Hematopoietic multipotent progenitor cell treated with erythropoietin and hydrocortisone succinate and interleukin-3 and kit ligand, for 15 days (in vitro differentiated cells): Measurements from ENCODE around the gene PLA2G2C.

Experiments used
- DNase-seq: peaks from one replicate; pipeline ENCODE4 v3.0.0-alpha.2; 2015; ENCODE audit warnings: low spot score

The PLA2G2C gene

DNA sequence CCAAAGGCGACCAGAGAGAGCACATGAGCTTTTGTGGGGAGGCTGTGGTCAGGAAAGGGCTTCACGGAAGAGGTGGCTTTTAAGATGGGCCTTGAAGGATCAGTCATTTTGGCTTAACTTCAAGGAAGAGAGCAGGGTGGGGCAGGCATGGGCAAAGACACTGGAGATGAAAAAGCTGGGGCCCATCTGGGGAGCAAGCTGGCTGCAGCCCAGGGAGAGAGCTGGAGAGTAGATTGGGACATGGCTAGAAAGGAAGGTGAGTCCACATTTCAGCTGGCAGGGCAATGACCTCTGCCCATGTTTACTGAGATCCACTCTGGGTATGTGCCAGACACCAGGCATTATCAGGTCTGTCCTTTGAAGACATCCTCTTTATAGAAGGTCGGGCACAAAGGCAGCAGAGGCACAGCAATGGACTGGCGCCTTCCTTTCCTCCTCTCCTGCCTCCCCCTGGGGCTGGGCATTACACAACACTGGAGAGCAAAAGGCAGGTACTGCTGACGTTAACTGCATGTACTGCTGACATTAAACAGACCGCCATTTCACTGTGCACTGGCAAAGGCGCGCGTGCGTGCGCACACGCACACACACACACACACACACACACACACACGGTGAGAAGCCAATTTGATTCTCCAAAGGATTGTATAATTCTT lies 2.6 kb downstream of the PLA2G2C start:
- peak; percentile 36 for DNase-seq

DNA sequence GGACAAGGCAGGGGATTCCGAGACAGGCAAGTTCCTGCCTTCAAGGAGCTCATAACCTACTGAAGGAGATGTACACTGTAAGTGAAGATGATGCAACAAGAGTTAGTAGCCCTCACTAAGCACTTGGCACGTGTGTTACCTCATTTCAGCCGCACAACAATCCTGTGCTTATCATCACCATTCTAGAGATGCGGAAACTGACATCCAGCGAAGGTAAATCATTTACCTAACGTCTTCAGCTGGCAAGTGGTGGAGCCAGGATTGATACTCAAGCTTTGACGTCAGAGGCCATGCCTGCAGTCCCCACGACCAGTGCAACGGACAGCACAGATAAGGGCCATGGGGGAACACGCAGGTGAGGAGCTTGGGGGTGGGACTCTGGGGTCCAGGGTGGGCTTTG lies 3.3 kb downstream of the PLA2G2C start:
- DNase-seq, result no peak

DNA sequence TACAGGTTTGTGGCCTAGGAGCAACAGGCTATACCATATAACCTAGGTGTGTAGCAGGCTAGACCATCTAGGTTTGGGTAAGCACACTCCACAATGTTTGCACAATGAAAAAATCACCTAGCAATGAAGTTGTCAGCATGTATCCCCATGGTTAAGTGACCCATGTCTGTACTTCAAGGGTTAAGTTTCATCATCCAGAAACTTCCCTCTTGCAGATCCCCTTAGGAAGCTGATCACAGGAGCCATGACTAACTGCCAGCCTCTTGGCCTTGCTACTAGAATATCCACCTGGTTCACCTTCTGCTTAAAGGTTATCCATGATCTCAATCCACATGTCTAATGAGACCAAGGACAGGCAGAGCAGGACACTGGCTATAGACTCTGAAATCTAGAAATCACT lies 3.9 kb downstream of the PLA2G2C start:
- DNase-seq, result no peak

DNA sequence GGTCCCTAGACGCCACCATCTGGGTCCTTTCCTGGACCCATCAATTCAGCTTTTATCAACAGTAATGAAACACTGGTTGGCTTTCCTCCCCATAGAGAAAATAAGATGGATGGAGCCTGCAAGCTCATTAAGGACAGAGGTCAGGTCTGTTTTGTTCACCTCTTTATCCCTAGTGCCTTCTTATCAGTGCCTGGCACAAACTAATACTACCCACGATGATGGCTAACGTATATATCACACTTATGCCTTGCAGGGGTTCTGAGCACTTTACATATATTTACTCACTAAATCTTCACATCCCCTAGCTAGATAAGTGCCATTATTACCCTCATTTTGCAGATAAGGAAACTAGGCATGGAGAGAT lies 5.5 kb downstream of the PLA2G2C start:
- no peak for DNase-seq

DNA sequence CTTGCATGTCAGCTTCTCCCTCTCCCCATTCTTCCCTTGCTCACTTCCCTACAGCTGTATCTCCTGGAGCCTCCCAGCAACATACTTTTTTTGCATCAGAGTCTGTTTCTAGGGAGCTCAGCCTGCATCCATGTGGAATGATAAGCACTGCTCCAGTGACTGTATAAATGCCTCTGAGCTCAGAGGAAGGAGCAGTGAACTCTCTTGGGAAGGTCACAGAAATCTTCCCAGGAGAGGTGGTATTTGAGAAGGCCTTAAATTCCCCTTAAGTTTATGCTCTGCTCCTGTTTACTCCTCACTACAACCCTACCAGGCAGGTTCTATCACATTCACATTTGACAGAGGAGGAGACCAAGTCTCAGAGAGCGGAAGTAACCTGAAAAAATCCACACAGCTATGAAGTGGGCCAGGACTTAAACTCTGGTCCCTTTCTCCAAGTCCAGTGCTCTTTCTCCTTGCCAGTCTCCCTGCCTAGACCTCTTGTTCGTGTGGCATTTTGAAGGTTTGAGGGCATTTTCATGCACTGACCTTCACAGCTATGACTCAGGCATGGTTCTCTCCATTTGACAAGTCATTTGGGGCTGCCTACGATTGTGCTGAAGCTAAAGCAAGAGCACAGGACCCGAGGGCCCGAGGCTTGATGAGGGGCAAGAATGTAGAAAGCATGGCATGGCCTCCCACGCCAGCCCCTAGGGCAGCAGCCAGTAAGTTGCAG lies 6.0 kb downstream of the PLA2G2C start:
- no peak for DNase-seq

DNA sequence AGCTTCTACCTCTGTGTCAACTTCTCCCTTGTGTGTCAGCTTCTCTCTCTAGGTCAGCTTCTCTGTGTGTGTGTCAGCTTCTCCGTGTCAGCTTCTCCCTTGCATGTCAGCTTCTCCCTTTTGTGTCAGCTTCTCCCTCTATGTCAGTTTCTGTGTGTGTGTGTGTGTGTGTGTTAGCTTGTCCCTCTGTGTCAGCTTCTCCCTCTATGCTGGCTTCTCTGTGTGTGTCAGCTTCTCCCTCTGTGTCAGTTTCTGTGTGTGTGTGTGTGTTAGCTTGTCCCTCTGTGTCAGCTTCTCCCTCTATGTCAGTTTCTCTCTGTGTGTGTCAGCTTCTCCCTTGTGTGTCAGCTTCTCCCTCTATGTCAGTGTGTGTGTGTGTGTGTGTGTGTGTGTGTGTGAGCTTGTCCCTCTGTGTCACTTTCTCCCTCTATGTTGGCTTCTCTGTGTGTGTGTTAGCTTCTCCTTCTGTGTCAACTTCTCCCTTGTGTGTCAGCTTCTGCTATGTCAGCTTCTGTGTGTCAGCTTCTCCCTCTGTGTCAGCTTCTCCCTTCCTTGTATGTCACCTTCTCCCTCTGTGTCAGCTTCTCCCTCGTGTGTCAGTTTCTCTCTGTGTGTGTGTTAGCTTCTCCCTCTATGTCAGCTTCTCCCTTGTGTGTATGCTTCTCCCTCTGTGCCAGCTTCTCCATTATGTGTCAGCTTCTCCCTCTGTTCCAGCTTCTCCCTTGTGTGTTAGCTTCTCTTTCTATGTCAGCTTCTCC lies 6.8 kb downstream of the PLA2G2C start:
- no peak for DNase-seq

DNA sequence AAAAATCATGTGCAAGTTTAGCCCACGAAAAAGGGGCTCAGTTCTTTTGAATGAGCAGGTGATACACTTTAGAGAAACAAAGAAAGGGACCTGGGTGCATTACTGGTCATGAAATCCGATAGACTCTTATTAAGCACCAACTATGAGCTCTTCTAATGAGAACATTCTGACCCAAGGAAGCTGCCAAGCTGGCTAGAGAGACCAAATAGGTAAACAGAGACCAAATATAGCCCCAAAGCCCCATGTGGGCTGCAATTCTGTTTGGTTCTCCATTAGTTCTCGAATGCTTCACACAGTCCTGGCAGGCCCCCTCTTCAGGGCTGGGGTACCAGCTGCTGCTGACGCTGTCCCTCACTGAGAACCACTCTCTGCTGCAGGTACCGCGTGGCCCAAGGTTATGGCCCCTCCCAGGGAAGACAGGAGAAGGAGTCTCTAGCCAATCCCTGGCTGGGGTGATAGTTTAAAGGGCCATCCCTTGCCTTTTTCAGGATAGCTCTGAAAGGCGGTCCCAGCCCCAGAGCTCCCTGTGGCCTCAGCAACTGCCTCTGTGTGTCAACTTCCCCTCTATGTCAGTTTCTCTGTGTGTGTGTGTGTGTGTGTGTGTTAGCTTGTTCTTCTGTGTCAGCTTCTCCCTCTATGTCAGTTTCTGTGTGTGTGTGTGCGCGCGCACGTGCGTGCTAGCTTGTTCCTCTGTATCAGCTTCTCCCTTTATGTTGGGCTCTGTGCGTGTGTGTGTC lies 7.5 kb downstream of the PLA2G2C start:
- DNase-seq, result no peak

DNA sequence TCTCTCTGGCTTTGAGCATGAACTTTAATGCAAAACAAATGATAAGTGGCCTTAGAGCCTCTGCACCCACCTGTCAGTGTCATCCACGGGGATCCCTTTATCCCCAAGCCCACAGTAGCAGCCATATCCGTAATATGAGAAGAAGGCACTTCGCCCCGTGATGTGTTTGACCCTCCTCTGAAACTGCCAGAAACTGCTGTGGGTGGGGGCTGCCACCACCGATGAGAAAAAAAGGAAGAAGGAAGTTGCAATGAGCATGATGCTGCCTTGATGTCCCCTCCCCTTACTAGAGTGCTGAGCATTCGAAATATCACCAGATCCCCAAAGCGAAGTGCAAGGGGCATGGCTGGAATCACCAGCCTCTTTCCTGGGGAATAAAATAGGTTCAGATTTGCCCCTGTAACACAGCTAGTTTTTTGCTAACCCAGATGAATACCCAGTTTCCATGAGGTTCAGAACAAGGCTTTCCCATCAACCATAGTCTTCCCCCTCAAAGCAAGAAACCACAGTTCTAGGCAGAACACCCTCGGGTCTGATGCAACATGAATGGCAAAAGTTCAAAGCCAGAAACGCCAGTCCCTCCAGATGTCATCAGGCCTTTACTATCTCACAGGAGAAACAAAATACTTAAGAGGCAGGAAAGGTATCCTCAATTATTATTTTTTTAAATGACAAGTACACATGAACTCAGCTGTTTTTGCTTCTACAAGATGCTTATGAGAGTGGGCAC lies 11.2 kb downstream of the PLA2G2C start:
- DNase-seq, result no peak

DNA sequence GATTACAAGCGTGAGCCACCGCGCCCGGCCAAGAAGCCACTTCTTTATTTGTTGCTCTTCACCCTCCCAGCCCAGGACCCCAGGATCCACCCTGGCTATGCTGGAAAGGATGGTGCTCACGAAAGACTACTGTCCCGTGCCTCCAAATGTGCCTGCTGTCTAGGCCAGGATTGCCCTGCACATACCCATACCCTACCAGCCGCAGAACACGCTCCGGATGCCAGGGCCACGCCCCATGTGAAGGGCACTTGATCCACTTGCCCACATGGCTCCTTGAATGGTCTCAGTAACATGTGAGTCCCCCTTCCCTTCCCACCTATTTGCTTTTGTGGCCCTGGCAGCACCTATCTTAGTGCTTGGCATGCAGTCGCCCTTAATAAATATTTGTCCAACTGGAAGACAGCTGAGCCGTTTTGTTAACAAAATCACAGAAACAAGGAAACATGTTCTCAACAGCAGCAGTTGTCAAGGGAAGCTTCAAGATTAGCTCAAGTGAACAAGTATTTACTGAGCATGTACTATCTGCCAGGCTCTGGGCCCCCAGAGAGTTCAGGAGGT lies 14.2 kb downstream of the PLA2G2C start:
- no peak for DNase-seq

DNA sequence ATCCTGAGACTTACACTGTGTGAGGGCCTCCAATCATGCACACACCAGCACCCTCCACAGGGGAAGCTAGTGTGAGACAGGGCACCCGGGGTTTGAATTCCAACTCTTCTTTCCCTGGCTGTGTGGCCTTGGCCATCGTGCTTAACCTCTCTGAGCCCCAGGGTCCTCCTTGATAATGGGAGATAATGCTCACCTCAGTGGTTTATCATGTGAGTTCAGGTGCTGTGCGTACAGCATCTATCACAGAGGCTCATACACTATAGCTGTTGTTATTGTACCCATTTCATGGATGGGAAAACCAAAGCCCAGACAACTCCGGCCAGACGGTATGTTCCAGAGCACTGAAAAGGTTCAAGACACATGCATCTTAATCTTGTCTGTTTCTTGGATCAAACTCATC lies 16.4 kb downstream of the PLA2G2C start:
- no peak for DNase-seq

DNA sequence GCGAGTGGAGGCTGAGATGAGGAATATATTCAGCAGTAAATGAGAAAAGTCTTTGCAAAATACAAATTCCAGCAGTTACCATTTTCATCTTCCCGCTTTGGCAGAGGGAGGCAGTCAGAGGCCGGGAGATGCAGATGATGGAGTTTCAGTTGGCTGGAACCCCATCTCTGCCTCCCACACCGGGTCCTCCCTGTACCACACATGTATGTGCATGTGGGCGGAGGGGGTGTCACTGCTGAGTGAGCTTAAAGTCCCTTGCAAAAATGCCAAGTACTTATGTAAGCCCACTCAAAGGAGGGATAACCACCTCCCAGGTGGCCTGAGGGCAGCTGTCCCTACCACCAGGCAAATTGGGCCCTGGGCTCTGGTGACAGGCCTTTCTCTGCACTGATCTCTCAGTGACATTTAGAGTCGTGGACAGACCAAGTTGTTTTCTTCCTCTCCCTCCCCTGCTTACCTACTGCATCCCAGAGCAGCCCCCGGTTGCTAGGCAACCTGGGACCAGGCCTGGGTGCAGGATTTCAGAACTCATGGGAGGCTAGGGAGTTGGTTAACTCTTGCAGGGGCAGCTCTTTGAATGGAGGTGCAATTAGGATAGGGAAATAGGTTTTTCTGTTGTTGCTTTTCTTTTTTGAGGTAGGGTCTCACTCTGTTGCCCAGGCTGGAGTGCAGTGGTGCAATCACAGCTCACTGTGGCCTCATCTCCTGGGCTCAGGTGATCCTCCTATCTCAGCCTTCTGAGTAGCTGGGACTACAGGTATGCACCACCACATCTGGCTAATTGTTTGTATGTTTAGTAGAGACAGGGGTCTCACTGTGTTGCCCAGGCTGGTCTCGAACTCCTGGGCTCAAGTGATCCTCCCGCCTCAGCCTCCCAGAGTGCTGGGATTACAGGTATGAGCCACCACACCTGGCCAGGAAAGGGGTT lies 17.5 kb downstream of the PLA2G2C start:
- DNase-seq, result no peak

DNA sequence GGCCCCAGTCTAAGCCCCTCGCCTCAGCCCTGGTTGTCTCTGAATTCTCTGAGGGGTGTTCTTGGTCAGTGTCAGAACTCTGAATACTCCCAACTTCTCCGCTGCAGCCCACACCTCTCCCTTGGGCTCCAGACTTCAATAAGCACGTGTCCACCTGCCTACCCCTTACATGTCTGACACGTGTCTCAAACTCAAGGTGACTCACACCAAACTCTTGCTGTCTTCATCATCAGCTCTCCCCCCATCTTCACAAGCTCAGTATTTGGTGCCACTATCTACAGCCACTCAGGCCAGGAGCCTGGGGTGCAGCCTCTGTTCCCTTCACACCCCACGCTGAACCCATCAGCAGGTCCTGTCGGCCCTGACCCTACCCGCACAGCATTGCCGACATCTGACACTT lies 19.2 kb downstream of the PLA2G2C start:
- DNase-seq, result no peak

DNA sequence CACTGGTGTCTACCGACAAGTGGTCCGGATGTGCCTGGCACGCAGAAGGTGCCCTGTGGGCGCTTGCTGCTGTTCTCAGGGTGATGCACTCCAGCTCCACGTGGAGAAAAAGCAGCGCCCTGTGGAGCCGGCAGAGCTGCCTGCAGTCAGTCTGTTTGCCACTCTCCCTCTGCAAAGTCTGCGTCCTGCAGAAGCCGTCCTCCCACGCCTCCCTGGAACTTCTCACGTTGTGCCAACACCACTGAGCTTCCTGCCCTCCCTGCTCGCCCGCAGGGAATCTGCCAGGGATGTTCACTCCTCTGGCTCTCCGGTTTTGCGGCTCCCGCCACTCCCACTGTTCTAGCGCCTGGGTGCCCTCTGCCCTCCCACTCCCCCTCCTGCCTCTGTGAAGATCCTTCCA lies 20.3 kb downstream of the PLA2G2C start:
- no peak for DNase-seq

DNA sequence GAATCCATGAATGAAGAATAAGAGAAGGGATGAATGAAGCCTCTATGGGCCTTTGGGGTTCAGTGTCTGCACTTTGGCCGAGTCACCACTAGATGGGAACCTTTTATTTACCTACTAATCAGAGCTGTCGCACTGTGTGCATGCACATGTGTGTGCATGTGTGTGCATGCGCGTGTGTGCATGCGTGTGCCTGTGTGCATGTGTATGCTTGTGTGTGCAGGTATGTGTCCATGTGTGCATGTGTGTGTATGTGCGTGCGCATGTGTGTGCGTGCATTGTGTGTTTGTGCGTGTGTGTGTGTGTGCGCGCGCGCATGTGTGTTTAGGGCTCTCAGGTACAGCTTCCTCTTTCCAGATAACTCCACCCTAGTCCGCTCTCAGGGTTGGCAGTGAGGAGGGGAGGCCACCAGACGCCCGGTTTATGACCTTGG lies 20.8 kb downstream of the PLA2G2C start:
- peak; percentile 34 for DNase-seq

DNA sequence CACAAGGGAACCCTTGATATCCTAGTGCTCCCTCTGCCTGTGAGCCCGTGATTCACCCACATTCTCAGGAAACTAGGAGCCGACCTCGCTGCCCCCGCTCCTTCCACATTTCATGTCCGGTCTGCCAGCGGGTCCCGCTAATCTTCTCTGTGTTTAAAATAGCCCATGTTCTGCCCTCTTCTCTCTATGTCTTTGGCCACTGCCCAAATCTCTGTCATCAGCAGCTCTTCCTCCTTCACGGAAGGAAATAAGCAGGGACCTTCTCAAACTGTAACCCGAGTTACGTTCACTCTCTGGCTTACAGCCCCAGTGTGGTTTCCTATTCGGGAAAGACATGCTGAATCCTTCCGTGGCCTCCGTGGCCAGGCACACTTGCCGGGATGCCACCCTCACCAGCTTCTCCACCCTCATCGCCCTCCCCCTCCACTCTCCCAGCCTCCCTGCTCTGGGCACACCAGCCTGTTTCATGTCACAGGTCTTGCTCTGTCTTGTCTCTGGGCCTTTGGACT lies 21.6 kb downstream of the PLA2G2C start:
- DNase-seq, result no peak

DNA sequence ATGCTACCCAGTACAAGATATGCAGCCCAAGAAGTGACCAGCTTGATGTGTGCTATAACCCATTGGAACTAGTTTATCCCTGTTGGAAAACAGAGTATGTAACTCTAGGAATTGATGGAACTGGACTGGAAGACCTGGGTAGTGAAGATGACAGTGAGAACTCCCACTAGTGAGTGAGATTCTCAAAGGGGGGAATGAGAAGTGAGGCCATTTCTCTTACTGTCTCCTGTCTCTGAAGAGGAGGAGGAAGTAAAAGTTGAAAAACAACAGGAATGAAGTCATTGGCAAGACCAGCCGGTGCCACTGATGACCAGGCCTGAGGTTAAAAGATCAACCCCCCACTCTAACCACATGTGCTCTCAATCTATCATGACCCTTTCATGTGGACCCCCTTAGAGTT lies 26.3 kb downstream of the PLA2G2C start:
- no peak for DNase-seq

DNA sequence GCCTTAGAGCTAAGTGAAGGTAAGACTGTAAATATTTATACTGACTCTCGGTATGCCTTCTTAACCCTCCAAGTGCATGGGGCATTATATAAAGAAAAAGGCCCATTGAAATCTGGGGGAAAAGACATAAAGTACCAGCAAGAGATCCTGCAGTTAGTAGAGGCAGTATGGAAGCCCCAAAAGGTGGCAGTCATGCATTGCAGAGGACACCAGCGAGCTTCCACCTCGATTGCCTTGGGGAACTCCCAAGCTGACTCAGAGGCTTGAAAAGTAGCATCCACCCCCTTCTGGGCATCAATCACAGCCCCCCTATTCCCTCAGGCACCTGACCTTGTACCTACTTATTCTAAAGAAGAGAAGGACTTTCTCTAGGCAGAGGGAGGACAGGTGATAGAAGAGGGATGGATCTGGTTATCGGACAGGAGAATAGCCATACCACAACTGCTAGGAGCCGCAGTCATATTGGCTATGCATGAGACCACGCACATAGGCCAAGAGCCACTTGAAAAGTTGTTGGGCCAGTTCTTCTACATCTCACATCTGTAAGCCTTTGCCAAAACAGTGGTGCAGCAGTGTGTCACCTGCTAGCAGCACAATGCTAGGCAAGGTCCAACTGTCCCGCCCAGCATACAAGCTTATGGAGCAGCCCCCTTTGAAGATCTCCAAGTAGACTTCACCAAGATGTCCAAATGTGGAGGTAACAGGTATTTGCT lies 27.8 kb downstream of the PLA2G2C start:
- no peak for DNase-seq

DNA sequence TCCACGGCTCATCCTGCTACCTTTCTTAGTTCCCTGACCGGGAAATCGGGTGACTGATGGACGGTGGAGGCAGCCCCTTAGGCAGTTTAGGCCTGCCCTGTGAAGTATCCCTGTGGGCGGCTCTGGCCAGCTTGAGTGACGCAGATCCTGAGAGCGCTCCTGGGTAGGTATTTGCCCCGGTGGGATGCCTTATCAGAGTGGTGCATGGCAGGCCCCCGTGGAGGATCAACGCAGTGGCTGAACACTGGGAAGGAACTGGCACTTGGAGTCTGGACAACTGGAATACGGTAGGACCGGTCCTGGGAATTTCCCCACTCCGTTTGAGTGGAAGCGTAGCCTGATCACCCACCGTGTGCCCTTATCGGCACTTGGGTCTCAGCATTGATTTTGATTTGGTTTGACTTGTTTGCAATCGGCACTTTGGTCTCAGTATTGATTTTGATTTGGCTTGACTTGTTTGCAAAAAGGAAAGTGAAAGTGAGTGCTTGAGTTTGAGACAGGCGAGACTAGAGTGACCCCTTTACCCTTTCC lies 32.0 kb downstream of the PLA2G2C start:
- DNase-seq, result no peak

DNA sequence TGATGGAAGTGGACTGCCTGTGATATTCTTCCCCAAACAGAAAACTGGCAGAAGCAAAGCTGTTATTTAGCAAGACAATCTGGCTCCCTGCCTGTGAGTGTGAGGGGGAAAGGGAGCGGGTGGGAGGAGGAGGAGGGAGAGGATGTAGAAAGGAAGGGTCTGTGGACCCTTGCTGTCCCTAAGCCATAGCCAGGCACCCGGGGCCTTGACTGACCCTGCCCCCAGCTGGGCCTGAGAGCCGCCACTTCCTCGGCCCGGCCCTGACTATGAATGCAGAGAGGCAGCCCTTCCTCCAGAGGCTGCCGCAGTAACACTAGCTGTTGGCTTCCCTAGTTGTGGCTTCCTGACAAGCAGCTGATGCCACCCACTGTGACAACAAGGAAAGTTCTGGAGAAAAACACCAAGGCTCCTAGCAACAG lies 33.3 kb downstream of the PLA2G2C start:
- no peak for DNase-seq
